ENCODE measurements around the gene PRPF40A.

DNA sequence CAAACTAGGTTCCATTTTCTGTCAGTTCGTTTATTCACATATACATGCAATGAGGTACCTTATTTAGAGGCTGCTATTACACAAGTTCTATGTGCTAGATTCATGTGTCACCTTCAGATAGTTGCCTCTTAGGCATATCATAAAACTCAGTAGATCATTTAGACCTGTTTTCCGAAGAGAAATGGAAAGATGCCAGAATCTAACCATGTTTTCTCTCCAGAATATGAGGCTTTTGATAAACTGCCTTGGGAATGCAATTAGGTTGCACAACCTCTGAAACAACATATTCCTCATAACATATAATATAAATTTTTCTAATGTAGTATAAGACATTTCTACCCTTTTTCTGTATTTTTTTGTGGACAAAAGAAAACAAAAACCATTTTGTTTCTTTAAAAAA, 108.1 kb downstream of the PRPF40A start:
- TF ChIP-seq ZNF785 (tag by site-specific recombination; IDR thresholded peaks at IDR 0.05), result no peak
- no peak for TF ChIP-seq ZSCAN23 (tag by site-specific recombination; IDR thresholded peaks at IDR 0.05)
- TF ChIP-seq, protein P1, sequence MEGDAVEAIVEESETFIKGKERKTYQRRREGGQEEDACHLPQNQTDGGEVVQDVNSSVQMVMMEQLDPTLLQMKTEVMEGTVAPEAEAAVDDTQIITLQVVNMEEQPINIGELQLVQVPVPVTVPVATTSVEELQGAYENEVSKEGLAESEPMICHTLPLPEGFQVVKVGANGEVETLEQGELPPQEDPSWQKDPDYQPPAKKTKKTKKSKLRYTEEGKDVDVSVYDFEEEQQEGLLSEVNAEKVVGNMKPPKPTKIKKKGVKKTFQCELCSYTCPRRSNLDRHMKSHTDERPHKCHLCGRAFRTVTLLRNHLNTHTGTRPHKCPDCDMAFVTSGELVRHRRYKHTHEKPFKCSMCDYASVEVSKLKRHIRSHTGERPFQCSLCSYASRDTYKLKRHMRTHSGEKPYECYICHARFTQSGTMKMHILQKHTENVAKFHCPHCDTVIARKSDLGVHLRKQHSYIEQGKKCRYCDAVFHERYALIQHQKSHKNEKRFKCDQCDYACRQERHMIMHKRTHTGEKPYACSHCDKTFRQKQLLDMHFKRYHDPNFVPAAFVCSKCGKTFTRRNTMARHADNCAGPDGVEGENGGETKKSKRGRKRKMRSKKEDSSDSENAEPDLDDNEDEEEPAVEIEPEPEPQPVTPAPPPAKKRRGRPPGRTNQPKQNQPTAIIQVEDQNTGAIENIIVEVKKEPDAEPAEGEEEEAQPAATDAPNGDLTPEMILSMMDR (tag by site-specific recombination; IDR thresholded peaks at IDR 0.05), result no peak
- TF ChIP-seq, protein P2, sequence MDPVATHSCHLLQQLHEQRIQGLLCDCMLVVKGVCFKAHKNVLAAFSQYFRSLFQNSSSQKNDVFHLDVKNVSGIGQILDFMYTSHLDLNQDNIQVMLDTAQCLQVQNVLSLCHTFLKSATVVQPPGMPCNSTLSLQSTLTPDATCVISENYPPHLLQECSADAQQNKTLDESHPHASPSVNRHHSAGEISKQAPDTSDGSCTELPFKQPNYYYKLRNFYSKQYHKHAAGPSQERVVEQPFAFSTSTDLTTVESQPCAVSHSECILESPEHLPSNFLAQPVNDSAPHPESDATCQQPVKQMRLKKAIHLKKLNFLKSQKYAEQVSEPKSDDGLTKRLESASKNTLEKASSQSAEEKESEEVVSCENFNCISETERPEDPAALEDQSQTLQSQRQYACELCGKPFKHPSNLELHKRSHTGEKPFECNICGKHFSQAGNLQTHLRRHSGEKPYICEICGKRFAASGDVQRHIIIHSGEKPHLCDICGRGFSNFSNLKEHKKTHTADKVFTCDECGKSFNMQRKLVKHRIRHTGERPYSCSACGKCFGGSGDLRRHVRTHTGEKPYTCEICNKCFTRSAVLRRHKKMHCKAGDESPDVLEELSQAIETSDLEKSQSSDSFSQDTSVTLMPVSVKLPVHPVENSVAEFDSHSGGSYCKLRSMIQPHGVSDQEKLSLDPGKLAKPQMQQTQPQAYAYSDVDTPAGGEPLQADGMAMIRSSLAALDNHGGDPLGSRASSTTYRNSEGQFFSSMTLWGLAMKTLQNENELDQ (tag by site-specific recombination; IDR thresholded peaks at IDR 0.05; ENCODE audit: low read depth), result no peak
- TF ChIP-seq YY1 (tag by site-specific recombination; IDR thresholded peaks at IDR 0.05), result no peak
- TF ChIP-seq ZBTB21 (tag by site-specific recombination; IDR thresholded peaks at IDR 0.05), result no peak
- TF ChIP-seq, protein P3, sequence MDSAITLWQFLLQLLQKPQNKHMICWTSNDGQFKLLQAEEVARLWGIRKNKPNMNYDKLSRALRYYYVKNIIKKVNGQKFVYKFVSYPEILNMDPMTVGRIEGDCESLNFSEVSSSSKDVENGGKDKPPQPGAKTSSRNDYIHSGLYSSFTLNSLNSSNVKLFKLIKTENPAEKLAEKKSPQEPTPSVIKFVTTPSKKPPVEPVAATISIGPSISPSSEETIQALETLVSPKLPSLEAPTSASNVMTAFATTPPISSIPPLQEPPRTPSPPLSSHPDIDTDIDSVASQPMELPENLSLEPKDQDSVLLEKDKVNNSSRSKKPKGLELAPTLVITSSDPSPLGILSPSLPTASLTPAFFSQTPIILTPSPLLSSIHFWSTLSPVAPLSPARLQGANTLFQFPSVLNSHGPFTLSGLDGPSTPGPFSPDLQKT (IDR thresholded peaks at IDR 0.05; ENCODE audit: borderline replicate concordance, low read depth, low read length), result no peak
- TF ChIP-seq, protein P4, sequence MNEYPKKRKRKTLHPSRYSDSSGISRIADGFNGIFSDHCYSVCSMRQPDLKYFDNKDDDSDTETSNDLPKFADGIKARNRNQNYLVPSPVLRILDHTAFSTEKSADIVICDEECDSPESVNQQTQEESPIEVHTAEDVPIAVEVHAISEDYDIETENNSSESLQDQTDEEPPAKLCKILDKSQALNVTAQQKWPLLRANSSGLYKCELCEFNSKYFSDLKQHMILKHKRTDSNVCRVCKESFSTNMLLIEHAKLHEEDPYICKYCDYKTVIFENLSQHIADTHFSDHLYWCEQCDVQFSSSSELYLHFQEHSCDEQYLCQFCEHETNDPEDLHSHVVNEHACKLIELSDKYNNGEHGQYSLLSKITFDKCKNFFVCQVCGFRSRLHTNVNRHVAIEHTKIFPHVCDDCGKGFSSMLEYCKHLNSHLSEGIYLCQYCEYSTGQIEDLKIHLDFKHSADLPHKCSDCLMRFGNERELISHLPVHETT (tag by site-specific recombination; IDR thresholded peaks at IDR 0.05), result no peak
- no peak for TF ChIP-seq ZNF600 (tag by site-specific recombination; IDR thresholded peaks at IDR 0.05)
- TF ChIP-seq SP7 (tag by site-specific recombination; IDR thresholded peaks at IDR 0.05), result no peak
- no peak for TF ChIP-seq ZNF791 (tag by site-specific recombination; IDR thresholded peaks at IDR 0.05)
- TF ChIP-seq ZNF23 (tag by site-specific recombination; IDR thresholded peaks at IDR 0.05; ENCODE audit: borderline replicate concordance), result no peak
- no peak for TF ChIP-seq ZNF585B (tag by site-specific recombination; IDR thresholded peaks at IDR 0.05)
